IPS-18a (cell line): ENCODE data around the gene LAMC1.

Experiments used
- H3K27ac ChIP-seq: one replicate; pipeline ENCODE4 v1.5.1; 2013; ENCODE audit warnings: low read length
- H3K27me3 ChIP-seq: one replicate; pipeline ENCODE4 v1.6.1; 2013; ENCODE audit warnings: mild to moderate bottlenecking, low read length; ENCODE audit not compliant: control insufficient read depth, insufficient read depth
- H3K36me3 ChIP-seq: one replicate; pipeline ENCODE4 v1.6.1; 2013; ENCODE audit warnings: low read depth, low read length; ENCODE audit not compliant: control insufficient read depth
- H3K4me1 ChIP-seq: one replicate; pipeline ENCODE4 v1.6.1; 2013; ENCODE audit warnings: low read depth, low read length; ENCODE audit not compliant: control insufficient read depth
- H3K4me3 ChIP-seq: one replicate; pipeline ENCODE4 v1.5.1; 2013; ENCODE audit warnings: low read length
- H3K9ac ChIP-seq: one replicate; pipeline ENCODE4 v1.6.1; 2013; ENCODE audit warnings: mild to moderate bottlenecking, low read length, moderate library complexity
- H3K9me3 ChIP-seq: one replicate; pipeline ENCODE4 v1.6.1; 2013; ENCODE audit warnings: low read depth, low read length; ENCODE audit not compliant: control insufficient read depth

Gene LAMC1

DNA sequence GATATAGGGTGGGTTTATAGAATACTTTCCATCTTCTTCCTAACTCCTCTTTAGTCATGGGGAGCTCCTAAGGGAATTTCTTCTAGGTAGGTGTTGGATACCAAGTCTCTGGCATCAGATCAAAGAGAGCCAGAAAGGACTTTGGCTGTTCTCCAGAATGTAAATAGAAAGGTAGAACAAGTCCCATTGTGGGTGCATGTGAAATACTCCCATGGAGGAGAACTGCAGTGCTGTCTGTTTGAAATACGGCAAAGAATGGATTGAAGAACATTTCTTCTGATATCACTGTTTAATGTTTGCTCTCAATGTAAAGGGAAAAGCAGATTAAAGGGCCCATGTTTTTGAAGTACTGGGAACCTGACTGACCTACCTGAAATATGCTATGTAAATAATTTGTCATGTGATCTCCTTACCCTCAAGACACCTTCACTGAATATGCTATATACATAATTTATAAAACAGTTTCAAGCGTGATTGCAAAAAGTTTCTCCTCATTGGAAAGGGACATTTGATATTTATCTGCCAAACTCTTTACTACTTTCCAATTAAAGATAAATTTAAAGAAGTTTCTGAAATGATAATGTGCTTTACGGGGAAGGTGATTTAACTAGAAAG, 65.9 kb downstream of the LAMC1 start:
- Histone ChIP-seq H3K9ac (no peak overlapping the region), H3K4me3 (no peak overlapping the region), H3K27ac (no peak overlapping the region), H3K9me3 (no peaks in the 10 kb centered on the region), H3K36me3 (no peaks in the 10 kb centered on the region), H3K4me1 (peaks cover 31% of the 10 kb centered on the region), H3K27me3 (no peaks in the 10 kb centered on the region)

DNA sequence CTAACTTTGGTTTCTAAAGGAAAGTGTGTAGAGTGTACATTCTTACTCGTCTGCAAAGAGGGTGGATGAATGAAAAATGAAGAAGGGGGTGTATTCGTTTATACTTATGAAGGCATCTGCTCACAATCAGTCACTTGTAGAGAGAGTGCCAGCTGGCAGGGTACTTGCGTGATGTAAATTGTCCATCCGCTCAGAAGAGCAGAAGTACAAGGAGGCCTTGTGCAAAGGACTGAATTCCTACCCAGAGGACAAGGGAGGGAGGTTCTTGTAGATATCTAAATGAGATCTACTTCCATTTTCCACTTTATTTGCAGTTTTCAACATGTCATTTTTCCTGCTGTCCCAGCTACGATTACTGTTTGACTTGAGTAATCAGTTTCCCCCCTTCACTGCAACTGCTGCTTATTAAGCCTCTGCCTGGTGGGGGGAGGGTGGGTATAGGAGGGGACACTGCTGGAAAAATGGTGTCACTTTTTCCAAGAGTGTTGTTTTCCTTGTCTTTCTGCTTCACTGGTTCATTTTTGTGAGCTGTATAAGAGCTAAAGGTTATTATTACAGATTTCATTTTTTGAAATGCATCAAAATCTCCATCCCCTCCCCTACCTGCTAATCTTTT, 67.3 kb downstream of the LAMC1 start:
- H3K27me3 ChIP-seq = no peaks in the 10 kb centered on the region
- H3K36me3 ChIP-seq = no peaks in the 10 kb centered on the region
- peaks cover 34% of the 10 kb centered on the region for H3K4me1 ChIP-seq
- H3K9me3 ChIP-seq = no peaks in the 10 kb centered on the region
- no peak overlapping the region for H3K27ac ChIP-seq
- no peak overlapping the region for H3K4me3 ChIP-seq
- H3K9ac ChIP-seq = no peak overlapping the region

DNA sequence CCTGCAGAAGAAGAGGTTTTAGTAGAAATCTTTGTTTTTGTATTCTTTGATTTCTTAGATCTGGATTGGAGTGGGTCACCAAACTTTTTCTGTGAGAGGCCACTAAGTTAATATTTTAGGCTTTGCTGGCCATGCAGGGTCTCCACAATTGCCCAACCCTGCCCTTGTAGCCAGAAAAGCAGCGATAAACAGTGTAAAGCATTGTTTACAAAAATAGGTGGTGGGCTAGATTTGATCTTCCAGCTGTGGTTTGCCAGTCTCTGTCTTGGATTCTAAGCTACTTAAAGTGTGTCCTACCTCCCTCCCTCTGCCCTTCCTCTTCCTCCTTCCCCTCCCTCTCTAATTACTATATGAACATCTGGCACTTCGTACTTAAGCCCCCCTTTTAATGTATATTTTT, 68.0 kb downstream of the LAMC1 start:
- no peak overlapping the region for H3K4me3 ChIP-seq
- H3K4me1 ChIP-seq = peaks cover 37% of the 10 kb centered on the region
- no peaks in the 10 kb centered on the region for H3K36me3 ChIP-seq
- H3K9me3 ChIP-seq = no peaks in the 10 kb centered on the region
- H3K27me3 ChIP-seq = no peaks in the 10 kb centered on the region
- H3K27ac ChIP-seq = no peak overlapping the region
- no peak overlapping the region for H3K9ac ChIP-seq

DNA sequence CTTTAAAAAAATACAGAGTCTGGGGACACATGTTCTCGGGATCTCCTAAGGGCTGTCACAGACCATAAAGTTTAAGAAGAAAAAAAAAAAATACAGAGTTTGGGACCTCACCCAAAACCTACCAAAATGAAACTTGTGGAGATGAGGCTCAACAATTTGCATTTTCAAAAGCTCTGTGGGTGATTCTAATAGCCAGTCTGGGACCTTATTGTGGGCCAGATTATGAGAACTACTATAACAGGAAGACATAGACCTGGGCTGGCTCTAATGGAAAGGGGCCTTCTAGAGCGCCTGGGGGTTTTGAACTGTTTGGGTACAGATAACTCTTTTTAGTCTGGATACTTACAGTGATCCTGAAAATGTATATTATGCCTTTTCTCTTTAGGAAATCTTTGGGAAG, 69.1 kb downstream of the LAMC1 start:
- Histone ChIP-seq H3K27ac (no peak overlapping the region), H3K4me1 (peaks cover 49% of the 10 kb centered on the region), H3K4me3 (no peak overlapping the region)

DNA sequence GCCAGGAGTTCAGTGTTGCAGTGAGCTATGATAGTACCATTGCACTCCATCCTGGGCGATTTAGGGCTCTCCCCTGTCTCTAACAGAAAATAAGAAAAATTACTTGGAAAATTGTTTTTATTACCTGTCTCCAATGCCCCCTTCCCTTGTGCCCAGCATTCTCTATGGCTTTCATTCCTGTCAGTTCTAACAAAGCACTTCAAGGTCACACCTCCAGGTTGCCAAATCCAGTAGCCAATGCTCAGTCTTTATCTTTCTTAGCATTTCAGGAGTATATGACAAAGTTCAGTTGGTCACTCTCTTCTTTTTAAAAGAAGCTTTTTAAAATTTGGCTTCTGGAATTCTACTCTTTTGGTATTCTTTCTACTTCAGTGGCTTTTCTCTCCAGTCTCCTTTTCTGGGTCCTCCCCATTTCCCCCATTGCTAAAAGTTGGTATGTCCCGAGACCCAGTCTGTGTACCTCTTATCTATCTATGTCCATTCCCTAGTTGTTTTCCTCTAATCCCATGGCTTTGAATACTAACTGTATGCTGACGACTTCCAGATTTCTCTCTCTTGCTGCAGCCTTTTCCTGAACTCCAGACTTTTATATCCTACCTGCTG, 69.9 kb downstream of the LAMC1 start:
- Histone ChIP-seq H3K4me3 (no peak overlapping the region), H3K27me3 (no peaks in the 10 kb centered on the region), H3K36me3 (no peaks in the 10 kb centered on the region), H3K4me1 (peaks cover 57% of the 10 kb centered on the region), H3K27ac (no peak overlapping the region), H3K9ac (no peak overlapping the region), H3K9me3 (no peaks in the 10 kb centered on the region)

More for the DNA sequence above, 69.1 kb downstream of the LAMC1 start:
- Histone ChIP-seq H3K27me3 (no peaks in the 10 kb centered on the region), H3K9ac (no peak overlapping the region), H3K36me3 (no peaks in the 10 kb centered on the region), H3K9me3 (no peaks in the 10 kb centered on the region)

DNA sequence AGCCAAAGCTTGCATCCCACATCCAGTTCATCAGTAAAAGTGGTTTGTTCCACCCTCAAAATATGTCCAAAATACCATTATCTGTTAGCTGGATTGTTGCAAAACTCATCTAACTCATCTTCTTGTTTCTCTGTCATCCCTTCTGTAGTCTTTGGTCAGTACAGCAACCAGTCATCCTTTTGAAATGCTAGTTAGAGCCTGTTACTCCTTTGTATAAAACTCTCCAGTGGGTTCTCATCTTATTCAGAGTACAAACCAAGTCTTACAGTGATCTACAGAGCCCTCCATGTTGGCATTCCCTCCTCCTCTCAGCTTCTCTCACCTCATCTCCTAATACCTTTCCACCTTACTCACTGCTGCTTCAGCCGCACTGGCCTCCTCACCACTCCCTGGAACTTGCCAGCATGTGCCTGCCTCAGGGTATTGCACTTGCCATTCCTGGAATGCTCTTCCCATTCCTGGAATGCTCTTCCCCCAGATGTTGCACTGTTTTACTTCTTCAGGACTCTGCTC, 70.6 kb downstream of the LAMC1 start:
- no peaks in the 10 kb centered on the region for H3K27me3 ChIP-seq
- H3K9ac ChIP-seq = no peak overlapping the region
- no peak overlapping the region for H3K4me3 ChIP-seq
- H3K4me1 ChIP-seq = peaks cover 63% of the 10 kb centered on the region
- no peaks in the 10 kb centered on the region for H3K9me3 ChIP-seq
- H3K27ac ChIP-seq = no peak overlapping the region
- no peaks in the 10 kb centered on the region for H3K36me3 ChIP-seq

DNA sequence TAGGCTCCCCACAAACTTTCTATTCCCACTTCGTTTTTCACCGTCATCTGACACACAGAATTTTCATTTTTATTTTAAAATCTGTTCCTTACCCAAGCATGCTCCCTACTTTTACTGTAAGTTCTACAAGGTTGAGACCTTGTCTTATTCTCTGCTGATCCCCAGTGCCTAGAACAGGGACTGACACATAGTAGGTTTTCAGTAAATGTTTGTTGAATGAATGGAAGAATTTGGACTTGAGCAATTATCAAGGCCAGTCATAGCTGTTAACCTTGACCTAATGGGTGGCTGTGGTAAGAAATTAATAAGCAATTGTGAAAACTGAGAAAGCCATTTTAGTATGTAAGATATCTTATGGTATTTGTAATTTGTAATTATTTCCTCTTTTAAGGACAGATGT, 71.1 kb downstream of the LAMC1 start:
- Histone ChIP-seq H3K9me3 (no peaks in the 10 kb centered on the region), H3K9ac (no peak overlapping the region), H3K36me3 (no peaks in the 10 kb centered on the region), H3K27me3 (no peaks in the 10 kb centered on the region), H3K4me1 (peaks cover 60% of the 10 kb centered on the region), H3K27ac (no peak overlapping the region), H3K4me3 (no peak overlapping the region)

DNA sequence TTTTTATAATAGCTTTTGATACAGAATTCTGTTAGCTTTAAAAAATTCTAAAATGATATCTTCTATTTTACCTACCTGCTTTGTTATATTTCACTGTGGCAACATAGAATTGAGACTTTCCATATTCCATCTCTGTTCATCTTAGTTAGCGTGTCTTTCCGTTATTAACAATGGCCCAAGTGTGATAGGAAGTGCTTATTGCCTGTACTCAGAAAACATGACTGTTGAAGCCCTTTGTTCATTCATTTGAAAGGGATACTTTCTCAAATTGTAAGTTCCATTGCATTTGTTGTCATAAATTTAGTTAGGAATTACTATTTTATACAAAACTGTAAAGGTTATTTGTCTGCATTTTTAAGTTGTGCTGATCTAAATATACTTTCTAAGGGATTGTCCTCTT, 73.1 kb downstream of the LAMC1 start:
- no peak overlapping the region for H3K9ac ChIP-seq
- H3K27me3 ChIP-seq = no peaks in the 10 kb centered on the region
- H3K9me3 ChIP-seq = no peaks in the 10 kb centered on the region
- H3K4me3 ChIP-seq = no peak overlapping the region
- no peak overlapping the region for H3K27ac ChIP-seq
- no peaks in the 10 kb centered on the region for H3K36me3 ChIP-seq
- H3K4me1 ChIP-seq = peaks cover 61% of the 10 kb centered on the region

DNA sequence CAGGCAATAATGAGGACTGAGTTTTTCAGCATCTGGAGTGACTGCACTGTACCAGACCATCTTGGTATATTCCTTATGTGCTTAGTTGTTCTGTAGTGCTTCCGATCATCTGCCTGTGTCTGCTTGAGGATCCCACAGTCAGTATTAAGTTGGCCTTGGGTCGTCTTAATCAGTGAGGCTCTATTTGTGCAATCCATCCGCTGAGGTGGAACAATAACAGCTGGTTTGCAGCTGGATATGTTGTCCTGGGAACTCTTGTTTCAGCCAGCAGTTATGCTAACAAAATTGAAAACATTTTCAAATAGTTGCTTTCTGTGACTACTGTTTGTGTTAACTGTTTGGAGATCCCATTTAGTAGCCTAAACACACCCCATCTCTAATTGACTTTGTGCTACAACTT, 73.7 kb downstream of the LAMC1 start:
- Histone ChIP-seq H3K9me3 (no peaks in the 10 kb centered on the region), H3K27me3 (no peaks in the 10 kb centered on the region), H3K36me3 (no peaks in the 10 kb centered on the region), H3K4me3 (no peak overlapping the region), H3K9ac (no peak overlapping the region), H3K4me1 (peaks cover 64% of the 10 kb centered on the region), H3K27ac (no peak overlapping the region)

DNA sequence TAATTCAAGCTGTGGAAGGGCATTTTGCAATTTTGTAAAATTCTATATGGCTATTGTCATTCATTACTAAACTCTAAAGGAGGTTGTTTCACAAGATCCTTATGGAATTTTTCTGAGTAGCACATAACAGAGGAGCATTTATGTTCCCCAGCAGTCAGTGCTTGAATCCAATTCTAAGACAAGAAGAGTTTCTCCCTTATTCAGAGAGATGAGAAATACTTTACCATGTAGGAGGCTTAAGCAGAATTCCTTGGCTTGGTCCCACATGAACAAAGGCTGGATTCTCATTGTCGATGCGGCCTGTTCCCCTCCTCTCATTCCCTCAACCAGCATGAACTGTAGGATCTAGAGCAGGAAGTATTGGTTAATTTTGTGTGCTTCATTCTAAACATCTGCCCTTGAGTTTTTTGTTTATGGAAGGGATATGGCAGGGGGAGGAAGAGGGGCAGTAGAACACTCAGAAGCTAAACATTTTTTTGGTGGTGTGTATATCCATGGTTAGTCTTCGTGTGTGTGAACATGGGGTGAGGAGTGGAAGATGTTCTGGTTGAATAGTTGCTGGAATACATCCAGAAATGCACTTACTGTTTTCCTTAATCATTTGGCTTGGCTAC, 74.3 kb downstream of the LAMC1 start:
- H3K4me3 ChIP-seq = no peak overlapping the region
- H3K4me1 ChIP-seq = peaks cover 64% of the 10 kb centered on the region
- no peak overlapping the region for H3K27ac ChIP-seq

DNA sequence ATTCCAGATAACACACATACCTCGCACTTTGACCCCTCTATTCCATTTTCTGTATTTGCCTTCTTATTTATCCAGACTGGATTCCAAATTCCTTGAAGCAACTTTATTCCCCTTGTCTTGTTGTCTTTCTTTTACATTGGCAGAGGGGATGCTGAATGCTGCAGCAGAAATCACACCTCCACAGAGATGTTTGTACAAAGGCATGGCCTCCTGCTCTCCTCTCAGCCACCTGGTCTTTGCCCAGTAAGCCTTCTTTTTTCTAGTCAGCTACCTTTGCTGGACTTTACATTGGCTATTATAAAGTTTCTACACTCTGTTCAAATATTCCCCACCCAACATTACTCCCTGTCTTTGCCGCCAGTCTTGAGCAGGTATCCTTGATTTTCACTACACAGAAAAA, 75.1 kb downstream of the LAMC1 start:
- Histone ChIP-seq H3K9ac (no peak overlapping the region), H3K27me3 (no peaks in the 10 kb centered on the region), H3K27ac (no peak overlapping the region), H3K9me3 (no peaks in the 10 kb centered on the region), H3K4me1 (peaks cover 62% of the 10 kb centered on the region), H3K36me3 (no peaks in the 10 kb centered on the region), H3K4me3 (no peak overlapping the region)

More for the DNA sequence above, 74.3 kb downstream of the LAMC1 start:
- Histone ChIP-seq H3K27me3 (no peaks in the 10 kb centered on the region), H3K9ac (no peak overlapping the region), H3K36me3 (no peaks in the 10 kb centered on the region), H3K9me3 (no peaks in the 10 kb centered on the region)
